HG03135 (cell line): ENCODE measurements around the gene CTXN1.
A peak's percentile ranks its signal among the peaks of the same experiment; 100 is the strongest.
"Not testable (repeated sequence)": the region's sequence is repeated elsewhere in the genome, so short reads cannot be mapped to it uniquely, and the experiment has no call there.

Experiments used
- ATAC-seq: cut with Tn5 transposase; IDR thresholded peaks from one replicate; pipeline ENCODE4 v1.9.1; 2021; ENCODE audit warnings: mild to moderate bottlenecking, moderate library complexity; ENCODE audit not compliant: unreplicated experiment

Gene CTXN1

DNA sequence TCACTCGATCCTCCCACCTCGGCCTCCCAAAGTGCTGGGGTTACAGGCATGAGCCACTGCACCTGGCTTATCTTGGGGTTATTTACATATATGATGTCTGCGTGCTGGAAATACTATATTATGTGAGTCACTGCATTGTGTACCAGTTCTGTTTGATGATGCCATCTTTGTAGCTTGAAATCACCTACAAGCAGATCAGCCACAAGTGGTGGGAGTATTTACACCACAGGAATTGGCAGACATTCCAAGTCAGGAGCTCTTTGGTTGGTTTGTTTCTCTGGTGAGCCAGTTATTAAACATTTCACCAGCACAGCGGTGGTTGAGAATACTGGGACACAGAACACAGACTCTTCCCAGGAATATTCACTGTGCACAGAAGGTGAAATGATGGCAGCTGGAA lies 22.0 kb upstream of the CTXN1 start:
- no peak for ATAC-seq

DNA sequence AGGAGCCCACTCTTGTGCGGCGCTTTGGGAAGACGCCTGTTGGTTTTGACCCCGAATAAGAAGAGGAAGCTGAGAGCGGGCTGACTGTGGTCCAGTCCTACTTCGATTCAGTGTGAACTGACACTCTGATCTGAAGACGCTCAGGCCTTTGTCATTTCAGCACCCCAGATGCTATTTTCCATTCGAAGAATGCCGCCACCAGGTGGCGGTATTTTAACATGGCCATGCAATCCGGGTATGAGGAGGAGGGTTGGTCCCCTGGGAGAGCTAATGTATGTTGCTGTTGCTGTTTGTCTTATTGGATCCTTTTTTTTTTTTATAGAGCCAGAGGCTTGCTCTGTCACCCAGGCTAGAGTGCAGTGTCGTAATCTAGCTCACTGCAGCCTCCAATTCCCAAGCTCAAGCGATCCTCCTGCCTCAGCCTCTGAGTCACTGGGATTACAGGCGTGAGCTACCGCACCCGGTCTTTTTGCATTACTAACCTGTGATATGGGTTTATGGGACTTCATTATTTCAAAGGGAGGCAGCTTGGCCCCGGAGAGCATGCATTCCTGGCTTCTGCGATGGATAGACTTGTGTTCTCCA lies 18.3 kb upstream of the CTXN1 start:
- peak; percentile 24 for ATAC-seq

DNA sequence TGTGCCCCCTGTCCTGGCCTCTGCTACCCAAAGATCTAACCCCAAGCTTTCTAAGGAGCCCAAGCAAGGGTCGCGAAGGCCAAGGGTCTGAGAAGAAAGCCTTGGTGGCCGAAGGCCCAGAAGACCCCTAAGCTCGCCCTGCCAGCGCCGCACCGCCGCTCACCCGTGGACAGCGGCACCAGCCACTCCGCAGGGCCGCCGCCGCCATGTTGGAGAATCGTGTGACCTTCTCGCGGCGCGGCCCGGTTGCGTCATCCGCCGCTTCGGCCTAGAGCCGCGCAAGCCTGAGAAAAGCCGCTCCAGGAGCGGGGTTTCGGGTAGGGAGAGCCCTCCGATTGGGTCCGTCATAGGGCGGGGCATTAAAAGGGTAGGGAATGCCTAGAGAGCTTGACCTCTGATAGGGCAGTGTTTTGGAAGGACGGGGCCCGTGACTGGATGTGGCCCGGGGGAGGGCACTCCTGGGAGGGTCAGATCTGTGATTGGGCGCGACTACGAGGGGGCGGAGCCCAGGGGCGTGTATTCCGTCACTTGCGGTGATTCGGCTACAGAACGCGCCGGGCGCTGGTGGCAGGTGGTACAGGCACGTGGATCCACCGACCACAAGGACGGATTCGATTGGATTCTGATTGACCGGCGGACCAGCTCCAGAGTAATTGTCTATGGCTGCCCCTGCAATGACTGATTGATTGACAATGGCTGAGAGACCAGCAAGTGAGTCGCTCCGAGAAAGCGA lies 17.7 kb upstream of the CTXN1 start, which contains the start of gene TIMM44:
TSS of gene TIMM44 (minus strand) at position 223 of the 733 bp plus-strand sequence. CDS start at position 208, 15 bp downstream.
- ATAC-seq = peak; percentile 95

DNA sequence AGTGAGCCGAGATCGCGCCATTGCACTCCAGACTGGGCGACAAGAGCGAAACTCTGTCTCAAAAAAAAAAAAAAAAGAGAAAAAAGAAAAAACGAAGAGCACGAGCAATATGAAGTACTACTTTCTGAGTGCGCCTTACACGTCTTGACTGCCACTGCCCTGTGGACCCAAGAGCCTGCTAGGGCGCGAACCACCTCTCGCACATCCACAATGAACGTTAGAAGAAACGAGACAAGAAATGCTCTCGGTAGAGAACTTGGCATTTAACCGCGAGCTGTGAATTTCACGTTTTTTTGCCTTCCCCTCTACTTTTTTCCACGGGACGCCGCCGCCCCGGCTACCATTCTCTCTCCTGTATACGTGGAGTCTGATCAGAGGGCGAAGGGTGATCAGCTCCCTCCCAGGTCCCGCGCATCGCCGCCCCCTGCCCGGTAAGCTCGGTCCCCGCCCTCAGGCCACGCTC lies 17.1 kb upstream of the CTXN1 start:
- ATAC-seq = no peak

DNA sequence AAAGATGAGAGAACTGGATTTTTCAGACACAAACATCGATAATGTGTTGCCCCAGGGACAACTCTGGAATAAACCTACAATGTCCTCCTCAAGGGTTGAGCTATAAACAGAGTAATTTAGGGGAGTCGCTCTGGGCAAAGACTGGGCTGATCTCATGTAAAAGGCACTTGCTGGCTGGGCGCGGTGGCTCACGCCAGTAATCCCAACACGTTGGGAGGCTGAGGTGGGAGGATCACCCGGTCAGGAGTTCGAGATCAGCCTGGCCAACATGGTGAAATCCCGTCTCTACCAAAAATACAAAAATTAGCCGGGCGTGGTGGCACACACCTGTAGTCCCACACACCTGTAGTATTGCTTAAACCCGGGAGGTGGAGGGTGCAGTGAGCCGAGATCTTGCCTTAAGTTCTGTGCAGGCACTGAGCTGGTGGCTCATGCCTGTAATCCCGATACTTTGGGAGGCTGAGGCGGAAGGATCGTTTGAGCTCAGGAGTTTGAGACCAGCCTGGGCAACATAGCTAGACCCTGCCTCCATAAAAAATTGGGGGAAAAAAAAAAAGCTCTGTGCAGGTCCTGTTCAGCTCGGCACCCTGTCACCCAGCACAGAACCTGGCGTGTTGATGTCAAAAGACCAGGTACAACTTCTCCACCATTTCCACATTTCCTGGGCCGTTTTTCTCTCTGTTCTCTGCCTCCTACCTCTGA lies 16.1 kb upstream of the CTXN1 start:
- no peak for ATAC-seq

DNA sequence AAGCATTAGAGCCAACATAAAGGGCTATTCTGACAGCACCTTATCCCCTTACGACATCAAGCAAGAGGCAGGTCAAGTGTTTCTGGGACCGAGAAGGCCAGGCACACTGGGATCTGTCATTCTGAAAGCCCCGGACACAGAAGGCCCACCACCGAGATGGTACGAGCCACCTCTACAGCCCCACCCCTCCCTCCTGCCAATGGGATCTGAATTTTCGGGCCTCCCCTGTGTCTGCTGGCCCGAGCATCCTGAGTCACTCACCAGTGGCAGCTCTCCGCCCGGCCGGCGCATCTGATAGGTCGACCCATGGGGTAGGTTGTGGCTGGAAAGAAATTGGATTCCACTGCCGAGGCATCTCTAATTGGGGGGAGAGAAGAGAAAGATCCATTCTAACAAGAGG lies 14.9 kb upstream of the CTXN1 start:
- no peak for ATAC-seq

DNA sequence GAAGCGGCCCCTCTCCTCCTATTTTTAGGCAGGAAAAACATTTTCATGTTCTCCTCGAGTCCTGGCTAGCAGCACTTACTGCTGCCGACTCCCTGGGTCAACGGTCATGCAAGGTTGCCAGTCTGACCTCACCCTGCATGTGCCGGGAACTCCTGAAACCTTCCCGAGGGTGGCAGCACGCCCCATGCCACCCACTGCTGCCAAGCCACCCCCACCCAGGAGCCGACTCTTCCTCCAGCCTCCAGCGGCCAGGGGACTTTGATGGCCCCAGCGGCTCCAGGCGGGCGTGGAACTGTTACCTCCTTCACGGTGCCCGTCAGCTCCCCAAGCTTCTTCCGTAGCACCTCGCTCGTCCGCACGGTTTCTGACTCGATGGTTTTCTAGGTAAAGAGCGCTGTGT lies 8.8 kb upstream of the CTXN1 start:
- no peak for ATAC-seq

DNA sequence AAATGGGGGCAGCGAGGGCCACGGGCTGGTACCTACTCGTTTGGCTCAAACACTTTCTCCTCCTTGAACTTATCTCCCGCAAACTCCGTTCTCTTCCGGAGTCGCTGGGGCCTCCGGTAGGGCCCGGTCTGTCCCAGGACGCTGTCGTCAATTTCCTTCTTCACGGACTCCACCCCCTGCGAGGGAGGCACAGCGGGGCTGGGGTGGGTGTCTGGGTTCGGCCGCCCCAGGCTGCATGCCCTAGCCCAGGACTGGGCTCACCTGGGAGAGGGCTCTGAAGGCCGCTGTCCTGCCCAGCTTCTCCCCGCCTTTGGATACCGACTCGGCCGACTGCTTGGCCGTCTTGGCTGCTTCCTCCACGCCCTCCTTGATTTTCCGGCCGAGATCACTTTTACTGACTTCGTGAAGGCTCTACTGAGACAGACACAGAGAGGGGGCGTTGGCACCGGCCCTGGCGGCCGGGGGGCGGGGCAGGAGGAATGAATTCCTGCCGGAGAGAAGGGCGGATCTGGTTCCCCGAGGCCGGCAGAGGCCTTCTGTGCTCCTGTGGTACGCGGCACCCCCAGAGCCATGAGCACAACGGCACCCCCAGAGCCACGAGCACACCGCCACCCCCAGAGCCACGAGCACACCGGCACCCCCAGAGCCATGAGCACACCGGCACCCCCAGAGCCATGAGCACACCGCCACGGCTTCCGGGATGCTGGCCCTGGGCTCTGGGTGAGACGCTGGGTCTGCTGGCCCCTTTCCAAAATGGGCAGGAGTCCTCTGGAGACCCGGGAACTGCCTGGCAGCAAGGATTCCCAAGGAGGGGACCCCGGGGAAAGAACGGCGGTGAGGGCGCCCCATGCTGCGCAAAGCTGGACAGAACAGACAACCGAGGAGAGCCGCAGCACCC lies 8.1 kb upstream of the CTXN1 start:
- no peak for ATAC-seq

DNA sequence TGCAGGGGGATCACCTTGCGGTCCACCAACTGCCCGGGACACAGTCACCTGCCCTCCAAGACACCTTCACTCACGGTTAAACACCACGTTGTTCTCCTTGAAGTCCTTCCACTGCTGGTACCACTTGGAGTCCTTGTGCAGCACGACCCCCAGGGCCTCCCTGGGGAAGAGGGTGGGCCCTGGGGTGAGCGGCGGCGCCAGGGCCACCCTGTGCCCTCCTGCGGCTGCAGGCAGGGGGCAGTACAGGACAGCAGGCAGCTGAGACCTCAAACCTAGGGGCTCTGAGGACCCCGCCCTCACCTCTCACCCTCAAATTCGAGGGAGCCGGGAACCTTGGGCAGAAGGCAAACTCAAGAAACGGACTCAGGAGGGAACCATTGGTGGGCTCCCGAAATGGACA lies 7.5 kb upstream of the CTXN1 start:
- no peak for ATAC-seq

DNA sequence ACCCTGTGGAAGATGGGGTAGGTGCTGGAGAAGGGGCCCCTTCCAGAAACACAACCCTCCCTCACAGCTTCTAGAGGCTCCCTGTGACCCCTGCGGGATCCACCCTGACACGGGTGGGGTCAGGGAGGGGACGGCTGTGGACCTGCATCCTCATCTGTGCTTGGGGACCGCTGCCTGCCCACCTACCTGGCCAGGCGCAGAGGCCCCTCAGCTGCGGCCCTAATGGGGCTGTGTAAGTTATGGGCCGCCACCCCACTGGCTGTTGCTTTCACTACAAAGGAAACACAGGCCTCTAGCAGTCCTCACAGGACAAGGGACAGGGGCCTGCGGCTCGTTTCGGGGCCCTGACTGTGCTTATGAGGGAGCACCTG lies 7.0 kb upstream of the CTXN1 start:
- no peak for ATAC-seq

DNA sequence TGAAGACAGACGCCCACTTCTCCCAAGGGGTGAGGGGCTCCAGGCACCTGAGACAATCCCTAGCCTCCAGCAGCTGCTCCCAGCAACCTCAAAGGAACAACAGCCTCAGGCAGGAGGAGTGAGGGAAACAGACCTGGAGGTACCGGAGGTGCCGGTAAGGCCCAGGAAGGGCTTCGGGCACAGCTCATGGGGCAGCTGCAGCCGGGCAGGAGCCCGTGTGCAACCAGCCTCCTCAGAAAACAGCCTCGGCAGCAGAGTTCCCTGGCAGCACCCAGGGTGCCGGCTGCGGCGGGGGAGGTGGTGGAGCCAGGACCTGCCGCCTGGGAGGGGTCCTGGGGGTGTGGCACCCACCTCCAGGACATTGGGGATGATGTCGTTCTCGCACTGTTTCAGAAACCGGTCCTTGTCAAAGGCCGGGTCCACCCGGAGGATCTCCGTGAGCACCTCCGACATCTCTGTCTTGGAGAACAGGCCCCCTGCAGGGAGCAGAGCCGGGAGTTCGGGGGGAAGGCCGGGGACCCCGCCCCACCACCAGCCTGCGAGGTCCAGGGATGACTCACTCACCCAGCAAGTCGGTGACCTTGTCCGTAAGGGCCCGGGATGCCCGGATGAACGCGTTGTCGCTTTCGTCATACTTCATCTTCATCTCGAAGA lies 6.5 kb upstream of the CTXN1 start:
- no peak for ATAC-seq

DNA sequence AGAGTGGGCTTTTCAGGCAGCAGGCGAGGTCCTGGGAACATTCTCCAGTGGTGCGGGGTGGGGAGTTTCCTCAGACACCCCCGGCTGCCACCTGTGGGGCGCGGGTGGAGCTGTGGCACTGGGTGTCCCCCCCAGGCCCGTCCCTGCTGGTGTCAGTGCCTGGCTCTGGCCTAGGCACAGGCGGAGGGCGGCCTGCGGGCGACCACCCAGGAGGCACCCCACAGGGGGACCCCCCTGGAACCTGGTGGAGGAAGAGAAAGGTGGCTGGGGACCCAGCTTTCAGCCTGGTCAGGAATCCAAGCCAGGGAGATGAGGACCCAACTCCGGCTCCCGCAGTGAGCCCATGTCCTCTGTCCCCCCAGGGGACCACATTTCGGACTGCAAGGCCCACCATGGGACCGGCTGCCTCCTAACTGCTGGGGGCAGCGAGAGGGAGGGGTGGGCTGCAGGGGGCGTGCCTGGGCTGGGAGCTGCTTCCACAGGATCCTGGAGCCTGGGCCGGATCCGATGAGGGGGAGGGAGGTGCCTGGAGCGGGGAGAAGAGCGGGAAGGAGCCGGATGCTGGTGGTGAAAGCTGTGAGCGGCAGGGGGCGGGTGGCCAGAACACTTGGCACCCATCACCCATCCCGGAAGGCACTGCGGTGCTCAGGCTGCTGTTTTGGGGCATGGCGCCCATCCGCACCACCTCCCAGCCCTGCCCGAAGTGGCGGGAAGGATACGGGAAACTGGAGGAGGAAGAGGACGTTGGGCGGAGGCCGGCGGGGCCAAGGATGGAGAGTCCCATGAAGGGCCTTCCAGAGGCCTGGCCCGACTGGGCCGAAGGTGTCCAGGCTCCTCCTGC lies 5.5 kb upstream of the CTXN1 start:
- ATAC-seq = no peak

DNA sequence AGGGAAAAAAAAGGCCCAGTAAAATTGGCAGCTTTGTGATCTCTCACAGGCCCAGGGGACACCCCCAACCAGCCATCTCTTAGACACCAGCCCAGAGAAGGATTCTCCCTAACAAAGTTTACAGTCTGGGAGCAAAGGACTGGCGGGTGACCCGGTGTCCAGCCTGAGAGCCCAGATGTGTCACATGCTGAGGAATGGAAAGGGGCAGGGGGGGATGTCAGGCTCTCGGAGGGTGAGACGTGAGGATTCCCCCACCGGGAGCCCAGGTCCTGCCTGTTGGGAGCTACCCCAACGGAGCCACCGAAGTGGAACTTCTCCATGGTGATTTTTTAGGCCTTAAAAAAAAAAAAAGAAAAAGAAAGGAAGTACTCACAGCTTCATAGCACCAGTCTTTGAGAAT lies 4.8 kb upstream of the CTXN1 start:
- no peak for ATAC-seq

DNA sequence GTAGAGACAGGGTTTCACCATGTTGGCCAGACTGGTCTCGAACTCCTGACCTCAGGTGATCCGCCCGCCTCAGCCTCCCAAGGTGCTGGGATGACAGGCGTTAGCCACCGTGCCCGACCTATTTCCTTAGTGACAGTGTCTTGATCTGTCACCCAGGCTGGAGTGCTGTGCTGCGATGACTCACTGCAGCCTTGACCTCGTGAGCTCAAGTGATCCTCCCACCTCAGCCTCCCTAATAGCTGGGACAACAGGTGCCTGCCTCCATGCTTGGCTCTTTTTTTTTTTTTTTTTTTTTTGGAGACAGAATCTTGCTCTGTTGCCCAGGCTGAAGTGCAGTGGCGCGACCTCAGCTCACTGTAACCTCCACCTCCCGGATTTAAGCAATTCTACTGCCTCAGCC lies 4.1 kb upstream of the CTXN1 start:
- ATAC-seq = not testable (repeated sequence)

DNA sequence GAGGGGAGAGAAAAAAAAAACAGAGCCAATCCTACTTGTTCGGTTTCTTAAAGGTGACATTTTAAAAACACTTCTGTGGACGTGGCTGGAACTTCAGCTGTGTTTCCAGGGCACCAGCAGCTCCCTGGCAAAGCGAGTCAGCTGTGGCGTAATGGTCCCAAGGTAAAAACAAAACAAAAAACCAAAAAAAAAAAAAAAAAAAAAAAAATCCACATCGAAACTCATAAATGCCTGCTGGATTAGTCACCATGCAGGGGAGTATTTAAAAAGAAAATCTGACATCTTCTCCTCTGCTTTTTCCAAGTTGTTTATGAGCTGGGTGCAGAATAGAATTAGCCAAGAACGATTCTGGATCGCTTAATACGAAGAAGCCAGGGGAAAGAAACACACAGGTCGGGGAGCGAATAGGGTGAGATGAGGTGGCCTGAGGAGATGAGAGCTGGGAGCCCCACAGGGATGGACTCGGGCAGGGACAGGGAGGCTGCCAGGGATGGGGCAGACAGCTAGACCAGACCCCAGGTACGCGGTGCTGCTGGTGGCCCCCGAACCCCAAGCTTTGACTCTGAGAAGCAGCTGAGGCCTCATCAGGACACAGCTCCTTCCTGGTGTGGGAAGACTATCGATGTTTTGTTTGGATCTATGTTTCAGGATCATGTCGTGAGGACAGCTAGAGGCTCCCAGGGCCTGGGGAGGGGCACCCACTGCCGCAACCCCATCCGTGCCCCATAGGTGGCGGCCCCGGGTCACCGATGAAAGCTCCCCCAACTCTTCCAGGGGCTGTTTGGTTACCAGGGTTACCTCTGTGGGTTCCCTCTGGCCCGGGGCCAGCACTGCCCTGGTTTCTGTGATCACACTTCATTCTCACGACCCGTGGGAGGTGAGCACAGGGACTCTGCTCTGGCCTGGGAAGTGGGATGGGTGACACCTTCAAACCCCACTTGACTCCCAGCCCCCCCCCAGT lies 3.1 kb upstream of the CTXN1 start:
- ATAC-seq = peak; percentile 39

DNA sequence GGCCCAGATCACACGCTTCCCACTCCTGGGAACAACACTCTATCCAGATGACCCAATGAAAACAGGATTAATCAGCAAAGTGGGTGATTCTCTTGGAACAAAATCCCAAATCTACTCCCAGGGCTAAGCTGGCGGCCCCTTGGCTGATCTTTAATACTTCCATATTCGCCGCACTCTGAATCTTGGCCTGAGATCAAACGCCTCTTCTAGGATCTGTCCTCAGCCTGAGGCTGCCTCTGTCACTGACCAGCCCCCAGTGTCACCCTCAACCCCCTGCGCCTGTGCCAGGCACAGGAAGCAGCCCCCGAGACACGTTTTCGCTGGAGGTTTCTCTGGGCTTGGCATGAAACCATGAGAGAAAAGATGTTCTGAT lies 2.4 kb upstream of the CTXN1 start:
- no peak for ATAC-seq

DNA sequence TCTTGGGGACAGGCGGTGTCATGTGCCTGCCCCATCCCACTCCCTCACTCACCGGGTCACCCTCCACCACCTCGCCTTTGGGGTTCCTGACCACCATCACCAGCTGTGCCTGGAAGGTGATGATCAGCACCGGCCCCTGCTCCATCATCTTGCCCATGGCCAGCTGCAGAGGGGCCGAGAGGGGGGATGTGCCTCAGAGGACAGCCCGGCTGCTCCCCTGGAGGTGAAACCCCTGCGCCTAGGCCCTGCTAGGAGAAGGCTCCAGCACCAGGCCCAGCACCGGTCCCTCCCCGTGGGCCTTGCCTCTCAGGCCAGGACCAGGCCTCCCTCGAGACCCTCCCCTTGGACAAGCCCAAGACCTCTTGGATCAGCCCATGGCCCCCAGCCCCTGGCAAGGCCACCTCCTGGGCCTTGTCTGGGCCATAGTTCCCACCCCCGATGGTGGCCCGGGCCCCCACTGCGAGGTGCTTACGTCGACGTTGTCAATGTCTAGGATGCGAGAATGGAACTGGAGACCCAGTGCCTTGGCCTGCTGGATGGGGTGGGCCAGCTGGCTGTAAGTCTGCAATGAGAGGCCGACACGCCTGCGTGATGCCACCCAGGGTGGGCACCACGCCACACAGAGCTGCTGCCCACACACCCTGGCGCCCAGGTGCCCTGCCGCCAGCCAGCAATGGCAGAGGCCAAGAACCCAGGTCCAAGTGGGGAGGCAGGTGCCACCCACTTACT lies 1.8 kb upstream of the CTXN1 start:
- ATAC-seq = no peak
